HepG2 (cell line): Measurements from ENCODE around the gene PRPSAP2. TPM values are rescaled to one million over a fixed set of nuclear protein-coding genes. Genes with fewer than 3 reads are reported as not detected.

Experiments
- ATF1 ChIP-seq: IDR thresholded peaks from 2 replicates; pipeline ENCODE4 v1.6.1; 2016; ENCODE audit warnings: mild to moderate bottlenecking, control low read depth
- ATF2 ChIP-seq: sonication (generic); formaldehyde crosslinking; IDR thresholded peaks from 2 replicates; pipeline ENCODE4 v1.4.0; 2020; ENCODE audit warnings: missing genetic modification reagents
- DZIP1 ChIP-seq: sonication (generic); formaldehyde crosslinking; IDR thresholded peaks from 2 replicates; pipeline ENCODE4 v1.5.0; 2020; ENCODE audit warnings: mild to moderate bottlenecking, missing genetic modification reagents
- KDM1A ChIP-seq: IDR thresholded peaks from 2 replicates; pipeline ENCODE4 v1.6.1; 2016; ENCODE audit warnings: missing compliant biosample characterization
- LCORL ChIP-seq, 2 experiments: fragments of 450-650 bp in 1 of 2; sonication (generic) in 1 of 2; formaldehyde crosslinking in 1 of 2; IDR thresholded peaks; 2 replicates each; pipeline versions ENCODE4 v1.5.0 to v1.6.1; 2017 to 2020; ENCODE audit warnings: antibody characterized with exemption in 1 of 2, missing genetic modification reagents in 1 of 2
- PPARG ChIP-seq: conservative IDR thresholded peaks from 2 replicates; pipeline ENCODE4 v1.6.1; 2016; ENCODE audit warnings: missing biosample characterization, missing genetic modification reagents
- RARA ChIP-seq: IDR thresholded peaks from 2 replicates; pipeline ENCODE4 v1.6.1; 2016; ENCODE audit warnings: missing genetic modification reagents, missing compliant biosample characterization
- THRA ChIP-seq: sonication (generic); formaldehyde crosslinking; IDR thresholded peaks from 2 replicates; pipeline ENCODE4 v1.4.0; 2020; ENCODE audit warnings: missing genetic modification reagents, borderline replicate concordance
- ZMYM3 ChIP-seq: sonication (generic); formaldehyde crosslinking; IDR thresholded peaks from 2 replicates; pipeline ENCODE4 v1.5.1; 2020; ENCODE audit warnings: mild to moderate bottlenecking, missing genetic modification reagents
- ZNF414 ChIP-seq: sonication (generic); formaldehyde crosslinking; IDR thresholded peaks from 2 replicates; pipeline ENCODE4 v1.5.0; 2020; ENCODE audit warnings: missing genetic modification reagents
- ZNF687 ChIP-seq: sonication (generic); formaldehyde crosslinking; IDR thresholded peaks from 2 replicates; pipeline ENCODE4 v1.5.1; 2020; ENCODE audit warnings: mild to moderate bottlenecking, missing genetic modification reagents, moderate library complexity
- polyA plus RNA-seq, 8 experiments: library from polyadenylated mRNA; depleted of rRNA in 3 of 8; stranded (reverse) in 7 of 8; unstranded in 1 of 8; fragments of >200 nt; fragmentation: Illumina TruSeq in 4 of 8; extraction: Trizol in 4 of 8; gene quantifications; 2 replicates each; pipeline versions ENCODE4 v1.2.1 to v1.2.3, GENCODE V29; 2011 to 2016; ENCODE audit warnings: low read depth in 4 of 8, missing spikeins in 1 of 8, mixed read lengths in 1 of 8; ENCODE audit not compliant: insufficient read depth in 1 of 8
- total RNA-seq, 5 experiments: library from RNA; depleted of rRNA; stranded (reverse); fragments of >200 nt; fragmentation: Illumina TruSeq; extraction: Trizol; gene quantifications; 2 replicates each; pipeline ENCODE4 v1.2.3, GENCODE V29; 2016; ENCODE audit warnings: low read depth in 1 of 5

Gene PRPSAP2
- total and polyA plus RNA-seq, 2 of the 13 experiments (the other 11 are each of a cell fraction or from before 2014, with no cell fraction given) = 34.0 to 58.9 TPM

GRCh38 chr17:18964018-18964351 lies 106.1 kb downstream of the PRPSAP2 start (continued):
- TF ChIP-seq LCORL (IDR thresholded peaks at IDR 0.05) (no peak), LCORL (CRISPR knock-in tag; IDR thresholded peaks at IDR 0.05) (0 out of 2 replicates have a peak, but pooled peaks have one; percentile 36), ATF1 (CRISPR knock-in tag) (no peak), DZIP1 (no peak), ZNF414 (CRISPR knock-in tag) (0 out of 2 replicates have a peak, but pooled peaks have one; percentile 43), ZNF687 (CRISPR knock-in tag) (peak; percentile 58), THRA (CRISPR knock-in tag) (no peak), KDM1A (CRISPR knock-in tag) (0 out of 2 replicates have a peak, but pooled peaks have one; percentile 26), ATF2 (CRISPR knock-in tag) (no peak), ZMYM3 (CRISPR knock-in tag) (peak; percentile 9), RARA (CRISPR knock-in tag) (peak; percentile 11; the same call in 1 of the 2 replicates), PPARG (CRISPR knock-in tag) (peak; percentile 43; the same call in 1 of the 2 replicates)
- TF ChIP-seq, all 625 proteins: peak for 11
